Left lung (tissue), 10 donors: Measurements from ENCODE around the gene AKNA. TPM values are rescaled to one million over a fixed set of nuclear protein-coding genes. Genes with fewer than 3 reads are reported as not detected.
A peak's percentile ranks its signal among the peaks of the same experiment; 100 is the strongest.

ENCODE experiments used
- ATAC-seq: fragments of 200-7000 bp; cut with Tn5 transposase; one replicate; pipeline ENCODE4 v1.9.1; 2020; ENCODE audit warnings: moderate library complexity
- DNase-seq, 4 donors: peaks; one replicate each; pipeline ENCODE4 v3.0.0-alpha.2; 2013 to 2020
- H3K27ac ChIP-seq, 2 donors: fragments of 200-600 bp; sonication (generic) in 1 of 2; one replicate each; pipeline versions ENCODE4 v1.5.0 to v1.8.0; 2020 to 2021
- H3K27me3 ChIP-seq, 2 donors: fragments of 200-600 bp; sonication (generic) in 1 of 2; one replicate each; pipeline versions ENCODE4 v1.5.0 to v1.8.0; 2020 to 2021
- H3K36me3 ChIP-seq, 2 donors: fragments of 200-600 bp; sonication (generic) in 1 of 2; one replicate each; pipeline versions ENCODE4 v1.5.0 to v1.8.0; 2020 to 2021
- H3K4me1 ChIP-seq, 2 donors: fragments of 200-600 bp; one replicate each; pipeline ENCODE4 v1.8.0; 2021
- H3K4me3 ChIP-seq, 2 donors: fragments of 200-600 bp; sonication (generic) in 1 of 2; one replicate each; pipeline versions ENCODE4 v1.5.0 to v1.8.0; 2020 to 2021; ENCODE audit warnings: mild to moderate bottlenecking in 1 of 2
- H3K9me3 ChIP-seq, 2 donors: fragments of 200-600 bp; sonication (generic) in 1 of 2; one replicate each; pipeline versions ENCODE4 v1.5.0 to v1.8.0; 2020 to 2021
- intact Hi-C, 2 donors: fragments of 100-400 bp; cut with DNase I; formaldehyde crosslinking; loops; one replicate each; pipeline versions ENCODE4 v1.11.2 to v1.14.2; 2022
- polyA plus RNA-seq, 6 donors: library from polyadenylated mRNA; unstranded; fragments of 120-200 nt; gene quantifications; one replicate each; pipeline ENCODE4 v1.2.1, GENCODE V29; 2013; ENCODE audit not compliant: insufficient read length in 6 of 6
- total RNA-seq, 2 donors: library from RNA; stranded (reverse); fragmentation: NEBNext Ultra II Directional; extraction: Animal tissue kit (Norgen Biotek cat#: 25700); gene quantifications; one replicate each; pipeline ENCODE4 v1.2.1, GENCODE V29; 2021
- TF ChIP-seq, protein P1 (sequence below), 2 donors: fragments of 200-600 bp; sonication (generic) in 1 of 2; IDR thresholded peaks; one replicate each; pipeline versions ENCODE4 v1.5.0 to v1.8.0; 2021; ENCODE audit warnings: antibody characterized with exemption in 2 of 2
- donor health status: DM: no; HTN: yes; CAD: no.
- donor health status: DM: no; HTN: no; CAD: no.

The AKNA gene
- total and polyA plus RNA-seq, 8 donors = 25.1 to 55.3 (median 36.7) TPM

DNA sequence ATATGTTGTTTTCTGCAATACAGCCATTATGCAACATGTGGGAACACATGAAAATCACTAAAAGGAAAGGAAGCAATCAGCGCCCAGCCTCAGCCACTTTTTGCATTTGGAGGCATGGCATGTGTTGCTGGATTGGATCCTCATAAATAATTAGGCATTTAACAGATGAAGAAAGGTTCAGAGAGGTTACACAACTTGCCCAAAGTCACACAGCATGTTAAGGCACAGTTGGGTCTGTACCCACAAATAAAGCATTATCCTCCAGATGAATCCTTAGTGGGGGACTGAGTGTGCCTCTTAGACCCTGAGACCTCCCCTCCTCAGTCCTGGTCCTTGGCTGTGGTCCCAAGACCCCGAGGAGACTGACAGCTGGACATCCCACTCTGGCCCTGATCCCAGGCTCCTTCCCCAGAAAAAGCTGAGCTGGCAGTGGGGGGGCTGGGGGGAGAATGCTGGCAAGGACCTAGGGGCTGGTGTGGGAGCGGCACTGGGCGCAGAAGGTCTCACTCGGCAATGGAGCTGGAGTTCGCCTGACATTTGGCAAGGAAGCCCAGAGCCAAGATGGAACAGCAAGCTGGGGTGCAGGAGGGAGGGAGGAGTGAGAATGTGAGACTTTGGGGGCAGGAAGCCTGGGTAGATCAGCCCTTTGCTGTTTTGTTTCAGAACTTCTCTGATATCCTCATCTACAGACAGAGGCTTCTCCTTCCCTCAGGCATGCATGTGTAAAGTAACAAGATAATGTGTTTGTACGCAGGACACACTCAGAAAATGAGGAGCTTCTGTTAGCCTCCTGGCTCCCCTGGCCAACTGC lies 6.9 kb upstream of the AKNA start:
- TF ChIP-seq, protein P1, sequence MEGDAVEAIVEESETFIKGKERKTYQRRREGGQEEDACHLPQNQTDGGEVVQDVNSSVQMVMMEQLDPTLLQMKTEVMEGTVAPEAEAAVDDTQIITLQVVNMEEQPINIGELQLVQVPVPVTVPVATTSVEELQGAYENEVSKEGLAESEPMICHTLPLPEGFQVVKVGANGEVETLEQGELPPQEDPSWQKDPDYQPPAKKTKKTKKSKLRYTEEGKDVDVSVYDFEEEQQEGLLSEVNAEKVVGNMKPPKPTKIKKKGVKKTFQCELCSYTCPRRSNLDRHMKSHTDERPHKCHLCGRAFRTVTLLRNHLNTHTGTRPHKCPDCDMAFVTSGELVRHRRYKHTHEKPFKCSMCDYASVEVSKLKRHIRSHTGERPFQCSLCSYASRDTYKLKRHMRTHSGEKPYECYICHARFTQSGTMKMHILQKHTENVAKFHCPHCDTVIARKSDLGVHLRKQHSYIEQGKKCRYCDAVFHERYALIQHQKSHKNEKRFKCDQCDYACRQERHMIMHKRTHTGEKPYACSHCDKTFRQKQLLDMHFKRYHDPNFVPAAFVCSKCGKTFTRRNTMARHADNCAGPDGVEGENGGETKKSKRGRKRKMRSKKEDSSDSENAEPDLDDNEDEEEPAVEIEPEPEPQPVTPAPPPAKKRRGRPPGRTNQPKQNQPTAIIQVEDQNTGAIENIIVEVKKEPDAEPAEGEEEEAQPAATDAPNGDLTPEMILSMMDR (IDR thresholded peaks at IDR 0.05) = no peak
- Histone ChIP-seq H3K27ac (peak overlapping the region; percentile 14 to 20), H3K4me1 (peaks cover 11 to 85% of the 10 kb centered on the region in 2 donors), H3K27me3 (no peaks in the 10 kb centered on the region), H3K4me3 (no peak overlapping the region), H3K9me3 (no peaks in the 10 kb centered on the region), H3K36me3 (no peaks in the 10 kb centered on the region)
- intact Hi-C loops = no loop called here
- no peak for ATAC-seq
- DNase-seq = peak in 2 of 4 donors; percentile 81 to 85

DNA sequence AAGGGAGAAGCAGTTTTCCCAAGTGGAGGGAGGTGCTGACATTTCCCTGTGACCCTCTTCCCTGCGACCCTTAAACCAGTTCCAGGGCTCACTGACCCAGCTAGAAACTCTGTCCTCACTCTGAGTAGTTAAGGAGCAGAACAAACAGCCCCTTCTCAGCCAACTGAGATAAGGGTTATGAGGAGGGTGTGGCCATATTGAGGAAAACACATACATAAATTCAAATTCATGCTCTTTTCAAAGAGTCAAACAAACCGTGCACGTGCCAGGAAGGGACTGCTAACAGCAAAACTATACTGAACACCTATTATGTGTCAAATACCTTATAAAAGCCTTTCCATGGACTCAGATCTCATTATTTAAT lies 4.9 kb upstream of the AKNA start:
- intact Hi-C loops = no loop called here
- peak overlapping the region; percentile 14 to 45 for H3K27ac ChIP-seq
- no peaks in the 10 kb centered on the region for H3K9me3 ChIP-seq
- no peaks in the 10 kb centered on the region for H3K36me3 ChIP-seq
- peaks cover 20 to 98% of the 10 kb centered on the region in 2 donors for H3K4me1 ChIP-seq
- TF ChIP-seq, protein P1 (IDR thresholded peaks at IDR 0.05) = no peak
- ATAC-seq (peak; percentile 51), DNase-seq (peak in 1 of 4 donors; percentile 63)
- H3K4me3 ChIP-seq = no peak overlapping the region
- no peaks in the 10 kb centered on the region for H3K27me3 ChIP-seq

DNA sequence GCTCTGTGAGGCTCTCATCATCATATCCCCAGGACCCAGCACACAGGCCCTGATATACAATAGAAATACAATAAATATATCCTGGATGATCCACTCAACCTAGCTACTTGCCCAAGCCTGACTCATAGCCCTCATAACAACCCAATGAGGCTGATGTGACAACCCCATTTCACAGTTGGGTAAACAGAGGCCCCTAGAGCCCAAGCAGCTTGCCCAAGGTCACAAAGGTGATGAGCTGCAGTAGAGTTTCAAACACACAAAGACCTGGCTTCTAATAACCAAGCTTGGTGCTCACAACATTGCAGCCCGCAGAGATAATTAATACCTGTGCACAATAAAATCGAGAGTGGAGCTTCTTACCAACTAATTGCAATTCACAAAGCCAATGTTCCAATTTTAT lies 3.2 kb upstream of the AKNA start:
- H3K27me3 ChIP-seq = no peaks in the 10 kb centered on the region
- no peaks in the 10 kb centered on the region for H3K36me3 ChIP-seq
- TF ChIP-seq, protein P1 (IDR thresholded peaks at IDR 0.05) = no peak
- intact Hi-C loops = no loop called here
- no peaks in the 10 kb centered on the region for H3K9me3 ChIP-seq
- H3K4me3 ChIP-seq = no peak overlapping the region
- ATAC-seq = no peak
- H3K27ac ChIP-seq = no peak overlapping the region
- DNase-seq = no peak
- peaks cover 21 to 98% of the 10 kb centered on the region in 2 donors for H3K4me1 ChIP-seq

DNA sequence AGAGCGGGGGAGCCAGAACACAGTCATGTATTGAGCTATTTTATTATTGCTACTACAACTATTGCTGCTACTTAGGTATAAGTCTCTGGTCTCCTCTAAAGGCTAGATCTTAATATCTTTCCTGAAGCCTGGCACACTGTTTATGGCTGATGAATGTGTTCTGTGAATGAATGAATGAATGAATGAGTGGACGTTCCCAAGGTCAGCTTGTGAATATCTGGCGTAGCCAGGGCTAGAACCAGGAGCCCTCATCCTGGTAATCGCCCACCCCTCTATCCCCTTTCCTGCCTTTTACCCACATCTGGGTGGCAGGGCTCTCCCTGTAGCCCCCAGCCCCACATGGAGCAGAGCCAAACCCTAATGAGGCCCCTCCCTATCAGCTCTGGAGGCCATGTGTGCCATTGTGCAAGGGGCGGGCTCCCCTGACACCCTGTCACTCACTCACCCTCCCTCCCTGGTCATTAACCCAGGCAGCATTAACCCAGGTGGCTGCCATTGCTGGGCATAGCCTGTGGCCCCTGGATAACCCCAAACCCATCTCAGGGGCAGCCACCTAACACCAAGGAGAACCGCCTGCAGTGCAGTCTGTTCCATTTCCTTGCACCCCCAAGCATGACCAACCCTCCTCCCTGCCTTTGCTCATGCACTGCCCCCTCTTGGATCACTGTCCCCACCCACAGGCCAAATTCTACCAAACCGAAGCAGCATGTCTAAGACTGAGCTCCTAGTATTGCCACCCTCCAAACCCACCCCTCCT lies 2.0 kb upstream of the AKNA start:
- H3K4me1 ChIP-seq = peaks cover 21 to 98% of the 10 kb centered on the region in 2 donors
- H3K27me3 ChIP-seq = no peaks in the 10 kb centered on the region
- intact Hi-C loops = no loop called here

More for the DNA sequence above, 2.0 kb upstream of the AKNA start:
- H3K9me3 ChIP-seq = no peaks in the 10 kb centered on the region
- DNase-seq = peak in 1 of 4 donors; percentile 31
- H3K27ac ChIP-seq = peak overlapping the region in 1 of 2 donors; percentile 91
- ATAC-seq = no peak
- no peak overlapping the region for H3K4me3 ChIP-seq
- no peaks in the 10 kb centered on the region for H3K36me3 ChIP-seq
- TF ChIP-seq, protein P1 (IDR thresholded peaks at IDR 0.05) = no peak
